ENCODE data around the gene RARB. TPM values are rescaled to one million over a fixed set of nuclear protein-coding genes. Genes with fewer than 3 reads are reported as not detected.

The RARB gene
- polyA plus RNA-seq, 1 donor from 2014 or later: 13.2 TPM

DNA sequence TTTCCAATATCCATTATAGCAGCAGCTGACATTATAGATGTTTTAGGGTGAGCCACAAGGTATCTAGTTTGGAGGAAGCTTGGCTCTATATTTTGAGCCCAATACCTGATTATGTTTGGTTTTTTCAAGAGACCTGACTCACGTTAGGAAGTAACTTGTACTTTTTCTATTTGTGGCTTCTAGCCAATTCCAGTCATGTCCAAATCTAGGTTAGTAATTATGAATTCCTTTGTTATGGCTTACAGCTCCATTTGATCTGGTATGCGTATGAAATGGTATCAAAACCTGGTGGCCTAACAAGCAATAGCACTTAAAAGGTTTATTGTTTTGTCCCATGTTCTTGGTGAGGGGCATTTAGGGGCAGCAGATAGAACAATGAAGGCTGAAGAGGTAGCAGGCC lies 120.8 kb downstream of the RARB start:
- Histone ChIP-seq H3K4me3 (ENCODE audit: low read length) (no peak overlapping the region), H3K27me3 (ENCODE audit: insufficient read depth, low read depth, low read length) (no peaks in the 10 kb centered on the region), H3F3A (ENCODE audit: insufficient read depth, low read length, poor library complexity, severe bottlenecking) (no peaks in the 10 kb centered on the region), H3K79me2 (replicated peaks; ENCODE audit: insufficient read depth, low read length) (no peaks in the 10 kb centered on the region), H3K4me2 (ENCODE audit: low read length) (no peak overlapping the region), H3K36me3 (ENCODE audit: insufficient read depth, low read length) (no peaks in the 10 kb centered on the region), H2AFZ (ENCODE audit: low read depth, low read length) (no peak overlapping the region), H3K9ac (ENCODE audit: low read length) (no peak overlapping the region), H3K9me2 (ENCODE audit: insufficient read depth, low read length) (no peaks in the 10 kb centered on the region), H3K27ac (ENCODE audit: low read length) (no peak overlapping the region), H4K20me1 (ENCODE audit: insufficient read depth) (no peaks in the 10 kb centered on the region), H3K9me3 (ENCODE audit: low read length) (no peaks in the 10 kb centered on the region)
- TF ChIP-seq EZH2 (IDR thresholded peaks at IDR 0.05; ENCODE audit: borderline replicate concordance, insufficient read depth, low read length, poor library complexity, severe bottlenecking) (no peak), POLR2AphosphoS5 (IDR thresholded peaks at IDR 0.05) (no peak), RAD21 (conservative IDR thresholded peaks at IDR 0.05) (no peak), EP300 (conservative IDR thresholded peaks at IDR 0.05; ENCODE audit: poor library complexity, severe bottlenecking) (no peak), TAF1 (IDR thresholded peaks at IDR 0.05; ENCODE audit: low read depth) (no peak)
- TF ChIP-seq, protein P1, sequence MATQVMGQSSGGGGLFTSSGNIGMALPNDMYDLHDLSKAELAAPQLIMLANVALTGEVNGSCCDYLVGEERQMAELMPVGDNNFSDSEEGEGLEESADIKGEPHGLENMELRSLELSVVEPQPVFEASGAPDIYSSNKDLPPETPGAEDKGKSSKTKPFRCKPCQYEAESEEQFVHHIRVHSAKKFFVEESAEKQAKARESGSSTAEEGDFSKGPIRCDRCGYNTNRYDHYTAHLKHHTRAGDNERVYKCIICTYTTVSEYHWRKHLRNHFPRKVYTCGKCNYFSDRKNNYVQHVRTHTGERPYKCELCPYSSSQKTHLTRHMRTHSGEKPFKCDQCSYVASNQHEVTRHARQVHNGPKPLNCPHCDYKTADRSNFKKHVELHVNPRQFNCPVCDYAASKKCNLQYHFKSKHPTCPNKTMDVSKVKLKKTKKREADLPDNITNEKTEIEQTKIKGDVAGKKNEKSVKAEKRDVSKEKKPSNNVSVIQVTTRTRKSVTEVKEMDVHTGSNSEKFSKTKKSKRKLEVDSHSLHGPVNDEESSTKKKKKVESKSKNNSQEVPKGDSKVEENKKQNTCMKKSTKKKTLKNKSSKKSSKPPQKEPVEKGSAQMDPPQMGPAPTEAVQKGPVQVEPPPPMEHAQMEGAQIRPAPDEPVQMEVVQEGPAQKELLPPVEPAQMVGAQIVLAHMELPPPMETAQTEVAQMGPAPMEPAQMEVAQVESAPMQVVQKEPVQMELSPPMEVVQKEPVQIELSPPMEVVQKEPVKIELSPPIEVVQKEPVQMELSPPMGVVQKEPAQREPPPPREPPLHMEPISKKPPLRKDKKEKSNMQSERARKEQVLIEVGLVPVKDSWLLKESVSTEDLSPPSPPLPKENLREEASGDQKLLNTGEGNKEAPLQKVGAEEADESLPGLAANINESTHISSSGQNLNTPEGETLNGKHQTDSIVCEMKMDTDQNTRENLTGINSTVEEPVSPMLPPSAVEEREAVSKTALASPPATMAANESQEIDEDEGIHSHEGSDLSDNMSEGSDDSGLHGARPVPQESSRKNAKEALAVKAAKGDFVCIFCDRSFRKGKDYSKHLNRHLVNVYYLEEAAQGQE (IDR thresholded peaks at IDR 0.05; ENCODE audit: borderline replicate concordance): no peak

DNA sequence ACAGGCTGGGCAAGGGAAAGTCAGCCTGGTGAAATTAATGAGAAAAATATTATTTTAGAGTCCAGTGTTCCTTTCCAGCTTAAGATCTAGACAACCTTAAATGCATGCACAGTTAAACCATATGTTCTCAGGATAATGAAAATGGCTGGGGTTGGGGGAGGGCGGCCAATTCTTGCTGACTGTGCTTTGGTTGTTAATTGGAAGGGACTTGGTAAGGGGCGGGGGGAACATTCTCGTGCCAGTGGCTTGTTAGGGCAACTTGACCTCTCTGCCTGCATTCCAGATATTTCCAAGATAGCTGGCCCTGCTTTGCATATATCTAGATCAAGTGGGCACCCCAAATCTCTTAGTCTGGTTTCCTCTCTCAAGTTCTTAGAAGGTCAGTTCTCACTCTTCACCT lies 124.2 kb downstream of the RARB start:
- Histone ChIP-seq H3K79me2 (replicated peaks; ENCODE audit: insufficient read depth, low read length) (no peaks in the 10 kb centered on the region), H3F3A (ENCODE audit: insufficient read depth, low read length, poor library complexity, severe bottlenecking) (no peaks in the 10 kb centered on the region), H3K4me3 (ENCODE audit: low read length) (no peak overlapping the region), H3K4me2 (ENCODE audit: low read length) (no peak overlapping the region), H3K27me3 (ENCODE audit: insufficient read depth, low read depth, low read length) (no peaks in the 10 kb centered on the region), H3K9ac (ENCODE audit: low read length) (no peak overlapping the region), H3K36me3 (ENCODE audit: insufficient read depth, low read length) (no peaks in the 10 kb centered on the region), H3K27ac (ENCODE audit: low read length) (no peak overlapping the region), H2AFZ (ENCODE audit: low read depth, low read length) (no peak overlapping the region), H4K20me1 (ENCODE audit: insufficient read depth) (no peaks in the 10 kb centered on the region), H3K9me3 (ENCODE audit: low read length) (no peaks in the 10 kb centered on the region), H3K9me2 (ENCODE audit: insufficient read depth, low read length) (no peaks in the 10 kb centered on the region)
- no peak for TF ChIP-seq SMC3 (conservative IDR thresholded peaks at IDR 0.05; ENCODE audit: poor library complexity)

DNA sequence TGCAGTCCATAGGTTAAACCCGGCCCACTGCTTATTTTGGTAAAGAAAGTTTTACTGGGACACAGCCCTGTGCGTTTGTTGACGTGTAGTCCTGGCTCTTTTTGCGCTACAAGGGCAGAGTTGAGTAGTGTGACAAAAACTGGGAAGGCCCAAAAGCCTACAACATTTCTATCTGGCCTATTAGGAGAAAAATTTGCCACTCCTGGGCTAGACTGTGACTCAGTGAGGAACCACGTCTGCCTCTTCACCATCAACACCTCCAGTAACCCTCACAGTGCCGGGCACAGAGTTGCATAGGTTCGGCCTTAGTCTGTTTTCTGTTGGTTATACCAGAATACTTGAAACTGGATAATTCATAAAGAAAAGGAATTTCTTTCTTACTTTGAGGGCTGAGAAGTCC lies 126.3 kb downstream of the RARB start:
- Histone ChIP-seq H4K20me1 (ENCODE audit: insufficient read depth) (no peaks in the 10 kb centered on the region), H3K4me3 (ENCODE audit: low read length) (no peak overlapping the region)

More for the DNA sequence above, 126.3 kb downstream of the RARB start:
- Histone ChIP-seq H3K9me2 (ENCODE audit: insufficient read depth, low read length) (no peaks in the 10 kb centered on the region), H3K27me3 (ENCODE audit: insufficient read depth, low read depth, low read length) (no peaks in the 10 kb centered on the region), H3K4me2 (ENCODE audit: low read length) (no peak overlapping the region), H3K79me2 (replicated peaks; ENCODE audit: insufficient read depth, low read length) (no peaks in the 10 kb centered on the region), H3K9me3 (ENCODE audit: low read length) (no peaks in the 10 kb centered on the region), H3F3A (ENCODE audit: insufficient read depth, low read length, poor library complexity, severe bottlenecking) (no peaks in the 10 kb centered on the region), H2AFZ (ENCODE audit: low read depth, low read length) (no peak overlapping the region), H3K27ac (ENCODE audit: low read length) (no peak overlapping the region), H3K36me3 (ENCODE audit: insufficient read depth, low read length) (no peaks in the 10 kb centered on the region), H3K9ac (ENCODE audit: low read length) (no peak overlapping the region)
- TF ChIP-seq RAD21 (conservative IDR thresholded peaks at IDR 0.05): no peak
- no peak for TF ChIP-seq EZH2 (IDR thresholded peaks at IDR 0.05; ENCODE audit: borderline replicate concordance, insufficient read depth, low read length, poor library complexity, severe bottlenecking)
- TF ChIP-seq POLR2AphosphoS5 (IDR thresholded peaks at IDR 0.05): no peak
- no peak for TF ChIP-seq TAF1 (IDR thresholded peaks at IDR 0.05; ENCODE audit: low read depth)
- TF ChIP-seq, protein P2, sequence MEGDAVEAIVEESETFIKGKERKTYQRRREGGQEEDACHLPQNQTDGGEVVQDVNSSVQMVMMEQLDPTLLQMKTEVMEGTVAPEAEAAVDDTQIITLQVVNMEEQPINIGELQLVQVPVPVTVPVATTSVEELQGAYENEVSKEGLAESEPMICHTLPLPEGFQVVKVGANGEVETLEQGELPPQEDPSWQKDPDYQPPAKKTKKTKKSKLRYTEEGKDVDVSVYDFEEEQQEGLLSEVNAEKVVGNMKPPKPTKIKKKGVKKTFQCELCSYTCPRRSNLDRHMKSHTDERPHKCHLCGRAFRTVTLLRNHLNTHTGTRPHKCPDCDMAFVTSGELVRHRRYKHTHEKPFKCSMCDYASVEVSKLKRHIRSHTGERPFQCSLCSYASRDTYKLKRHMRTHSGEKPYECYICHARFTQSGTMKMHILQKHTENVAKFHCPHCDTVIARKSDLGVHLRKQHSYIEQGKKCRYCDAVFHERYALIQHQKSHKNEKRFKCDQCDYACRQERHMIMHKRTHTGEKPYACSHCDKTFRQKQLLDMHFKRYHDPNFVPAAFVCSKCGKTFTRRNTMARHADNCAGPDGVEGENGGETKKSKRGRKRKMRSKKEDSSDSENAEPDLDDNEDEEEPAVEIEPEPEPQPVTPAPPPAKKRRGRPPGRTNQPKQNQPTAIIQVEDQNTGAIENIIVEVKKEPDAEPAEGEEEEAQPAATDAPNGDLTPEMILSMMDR (IDR thresholded peaks at IDR 0.05; ENCODE audit: poor library complexity, severe bottlenecking): no peak
- TF ChIP-seq SMC3 (conservative IDR thresholded peaks at IDR 0.05; ENCODE audit: poor library complexity): no peak
- TF ChIP-seq, protein P1 (IDR thresholded peaks at IDR 0.05; ENCODE audit: borderline replicate concordance): no peak
- no peak for TF ChIP-seq MXI1 (conservative IDR thresholded peaks at IDR 0.05; ENCODE audit: poor library complexity, severe bottlenecking)
- TF ChIP-seq EP300 (conservative IDR thresholded peaks at IDR 0.05; ENCODE audit: poor library complexity, severe bottlenecking): no peak

Measured in neural cell (in vitro differentiated cells).